NCI-H2107 treated with DMSO at 0.1 percent for 48 hours (cell line): ENCODE measurements around the gene PHACTR3.
"Not testable (repeated sequence)": the region's sequence is repeated elsewhere in the genome, so short reads cannot be mapped to it uniquely, and the experiment has no call there.

Experiments
- DNase-seq: peaks from one replicate; lab custom pipeline; 2025; ENCODE audit not compliant: unreplicated experiment; lab: John Stamatoyannopoulos, UW

The PHACTR3 gene

GRCh38 chr20:59835448-59836395 lies 231.4 kb downstream of the PHACTR3 start:
- peak; percentile 73 for DNase-seq

GRCh38 chr20:59836767-59837166 lies 232.4 kb downstream of the PHACTR3 start:
- peak; percentile 89 for DNase-seq

GRCh38 chr20:59837623-59838394 lies 233.5 kb downstream of the PHACTR3 start:
- no peak for DNase-seq

- DNase-seq = no peak
Observed at GRCh38 chr20:59839400-59839799, 235.1 kb downstream of the PHACTR3 start.

- DNase-seq = no peak
Observed at GRCh38 chr20:59845472-59845871, 241.1 kb downstream of the PHACTR3 start.

GRCh38 chr20:59848182-59848581 lies 243.8 kb downstream of the PHACTR3 start:
- DNase-seq = no peak

- DNase-seq = peak; percentile 60
Observed at GRCh38 chr20:59850018-59850641, 245.8 kb downstream of the PHACTR3 start.

- not testable (repeated sequence) for DNase-seq
Observed at GRCh38 chr20:59856526-59856925, 252.2 kb downstream of the PHACTR3 start.

GRCh38 chr20:59856941-59857340 lies 252.6 kb downstream of the PHACTR3 start:
- DNase-seq = not testable (repeated sequence)

GRCh38 chr20:59857966-59858365 lies 253.6 kb downstream of the PHACTR3 start:
- no peak for DNase-seq

GRCh38 chr20:59858425-59858824 lies 254.1 kb downstream of the PHACTR3 start:
- DNase-seq = no peak

GRCh38 chr20:59861401-59861800 lies 257.1 kb downstream of the PHACTR3 start:
- no peak for DNase-seq

- DNase-seq = no peak
Observed at GRCh38 chr20:59863058-59863457, 258.7 kb downstream of the PHACTR3 start.

- no peak for DNase-seq
Observed at GRCh38 chr20:59864726-59865125, 260.4 kb downstream of the PHACTR3 start.

- no peak for DNase-seq
Observed at GRCh38 chr20:59866338-59866737, 262.0 kb downstream of the PHACTR3 start.

GRCh38 chr20:59871096-59871495 lies 266.8 kb downstream of the PHACTR3 start:
- no peak for DNase-seq

GRCh38 chr20:59873409-59873808 lies 269.1 kb downstream of the PHACTR3 start:
- no peak for DNase-seq

GRCh38 chr20:59880198-59880597 lies 275.9 kb downstream of the PHACTR3 start:
- no peak for DNase-seq

- DNase-seq = no peak
Observed at GRCh38 chr20:59884494-59884893, 280.2 kb downstream of the PHACTR3 start.

- DNase-seq = no peak
Observed at GRCh38 chr20:59888050-59888449, 283.7 kb downstream of the PHACTR3 start.

- DNase-seq = not testable (repeated sequence)
Observed at GRCh38 chr20:59890035-59890434, 285.7 kb downstream of the PHACTR3 start.
